HG03571 (cell line): ENCODE measurements around the gene TNKS2.
"Not testable (repeated sequence)": the region's sequence is repeated elsewhere in the genome, so short reads cannot be mapped to it uniquely, and the experiment has no call there.

Source experiments
- ATAC-seq: cut with Tn5 transposase; IDR thresholded peaks from one replicate; pipeline ENCODE4 v1.9.1; 2021; ENCODE audit not compliant: unreplicated experiment

Gene TNKS2

GRCh38 chr10:91796331-91797047 is 1.7 kb upstream of the TNKS2 start:
- peak; percentile 34 for ATAC-seq

GRCh38 chr10:91797048-91797690 is 1.1 kb upstream of the TNKS2 start:
- no peak for ATAC-seq

- ATAC-seq: peak; percentile 41
These were observed 704 bp downstream of the TNKS2 start for GRCh38 chr10:91798649-91799611.

- ATAC-seq: no peak
These were observed 1.4 kb downstream of the TNKS2 start for GRCh38 chr10:91799612-91799975.

- ATAC-seq: no peak
These were observed 2.0 kb downstream of the TNKS2 start for GRCh38 chr10:91800182-91800581.

- ATAC-seq: no peak
These were observed 2.5 kb downstream of the TNKS2 start for GRCh38 chr10:91800756-91801155.

GRCh38 chr10:91803386-91804125 is 5.3 kb downstream of the TNKS2 start:
- ATAC-seq: no peak

- no peak for ATAC-seq
These were observed 5.9 kb downstream of the TNKS2 start for GRCh38 chr10:91804126-91804510.

- ATAC-seq: no peak
These were observed 7.0 kb downstream of the TNKS2 start for GRCh38 chr10:91805110-91805838.

GRCh38 chr10:91807264-91807663 is 9.0 kb downstream of the TNKS2 start:
- not testable (repeated sequence) for ATAC-seq

GRCh38 chr10:91813251-91813650 is 15.0 kb downstream of the TNKS2 start:
- ATAC-seq: no peak

- ATAC-seq: no peak
These were observed 18.8 kb downstream of the TNKS2 start for GRCh38 chr10:91816981-91817380.

GRCh38 chr10:91820144-91820543 is 21.9 kb downstream of the TNKS2 start:
- ATAC-seq: no peak

- no peak for ATAC-seq
These were observed 25.9 kb downstream of the TNKS2 start for GRCh38 chr10:91824076-91824475.

- ATAC-seq: no peak
These were observed 31.0 kb downstream of the TNKS2 start for GRCh38 chr10:91829268-91829667.

- no peak for ATAC-seq
These were observed 40.0 kb downstream of the TNKS2 start for GRCh38 chr10:91838199-91838598.

GRCh38 chr10:91843083-91843482 is 44.9 kb downstream of the TNKS2 start:
- no peak for ATAC-seq

- ATAC-seq: no peak
These were observed 58.4 kb downstream of the TNKS2 start for GRCh38 chr10:91856637-91857036.

- no peak for ATAC-seq
These were observed 62.7 kb downstream of the TNKS2 start for GRCh38 chr10:91860885-91861284.

GRCh38 chr10:91864099-91864498 is 65.9 kb downstream of the TNKS2 start:
- ATAC-seq: no peak
